GM18520 (cell line): ENCODE results near the gene SAT1.
A peak's percentile ranks its signal among the peaks of the same experiment; 100 is the strongest.
"Not testable (repeated sequence)": the region's sequence is repeated elsewhere in the genome, so short reads cannot be mapped to it uniquely, and the experiment has no call there.

Experiments
- ATAC-seq: cut with Tn5 transposase; IDR thresholded peaks from one replicate; pipeline ENCODE4 v1.9.1; 2021; ENCODE audit not compliant: unreplicated experiment

The SAT1 gene

GRCh38 chrX:23782863-23783588 is at the start of gene SAT1:
Gene SAT1 (plus strand): TSS chrX:23783173. CDS start chrX:23783352, 179 bp downstream.
- peak; percentile 63 for ATAC-seq

- ATAC-seq: no peak
Observed at GRCh38 chrX:23736030-23736429, 46.9 kb upstream of the SAT1 start.

- ATAC-seq: no peak
Observed at GRCh38 chrX:23737413-23737812, 45.6 kb upstream of the SAT1 start.

GRCh38 chrX:23742174-23742696 is 40.7 kb upstream of the SAT1 start:
- no peak for ATAC-seq

- ATAC-seq: peak; percentile 86
Observed at GRCh38 chrX:23742697-23743622, 40.0 kb upstream of the SAT1 start, which contains the start of gene ACOT9. Gene ACOT9 (minus strand): TSS chrX:23743276. CDS start chrX:23743144, 132 bp downstream.

GRCh38 chrX:23743623-23743971 is 39.4 kb upstream of the SAT1 start:
- not testable (repeated sequence) for ATAC-seq

GRCh38 chrX:23745786-23746185 is 37.2 kb upstream of the SAT1 start:
- ATAC-seq: no peak

- ATAC-seq: no peak
Observed at GRCh38 chrX:23749129-23749528, 33.8 kb upstream of the SAT1 start.

GRCh38 chrX:23749576-23749975 is 33.4 kb upstream of the SAT1 start:
- no peak for ATAC-seq

- no peak for ATAC-seq
Observed at GRCh38 chrX:23752740-23753415, 30.1 kb upstream of the SAT1 start.

GRCh38 chrX:23754664-23755063 is 28.3 kb upstream of the SAT1 start:
- ATAC-seq: no peak

- peak; percentile 86 for ATAC-seq
Observed at GRCh38 chrX:23756165-23756564, 26.8 kb upstream of the SAT1 start.

GRCh38 chrX:23759821-23760220 is 23.2 kb upstream of the SAT1 start:
- ATAC-seq: no peak

GRCh38 chrX:23764188-23764984 is 18.6 kb upstream of the SAT1 start:
- ATAC-seq: no peak

GRCh38 chrX:23765449-23765848 is 17.5 kb upstream of the SAT1 start:
- no peak for ATAC-seq

- no peak for ATAC-seq
Observed at GRCh38 chrX:23765868-23766267, 17.1 kb upstream of the SAT1 start.

GRCh38 chrX:23766650-23767551 is 16.1 kb upstream of the SAT1 start:
- ATAC-seq: no peak

GRCh38 chrX:23770142-23770541 is 12.8 kb upstream of the SAT1 start:
- no peak for ATAC-seq

GRCh38 chrX:23771086-23771485 is 11.9 kb upstream of the SAT1 start:
- not testable (repeated sequence) for ATAC-seq
